Small intestine (tissue), 7 donors: Measurements from ENCODE around the gene SRC. TPM values are rescaled to one million over a fixed set of nuclear protein-coding genes. Genes with fewer than 3 reads are reported as not detected.
A peak's percentile ranks its signal among the peaks of the same experiment; 100 is the strongest.

Source experiments
- DNase-seq, 2 donors: peaks; one replicate each; pipeline versions ENCODE4 v3.0.0 to v3.0.0-alpha.2; 2013
- FAIRE-seq: peaks from 2 replicates; lab custom pipeline; 2012; peaks lifted over from hg19 to GRCh38; lab: Jason Lieb, UNC
- H3K27ac ChIP-seq, 3 donors: one replicate each; pipeline ENCODE4 v1.5.1; 2013; ENCODE audit warnings: low read length in 2 of 3, mild to moderate bottlenecking in 2 of 3, control low read depth in 1 of 3, inconsistent platforms in 1 of 3, low read depth in 1 of 3, moderate library complexity in 1 of 3
- H3K27me3 ChIP-seq, 3 donors: one replicate each; pipeline ENCODE4 v1.6.1; 2013; ENCODE audit warnings: low read length in 3 of 3, inconsistent platforms in 1 of 3; ENCODE audit not compliant: control insufficient read depth in 3 of 3, insufficient read depth in 3 of 3
- H3K36me3 ChIP-seq, 3 donors: one replicate each; pipeline ENCODE4 v1.6.1; 2013; ENCODE audit warnings: low read length in 3 of 3, inconsistent platforms in 1 of 3, low read depth in 1 of 3, mild to moderate bottlenecking in 1 of 3, moderate library complexity in 1 of 3; ENCODE audit not compliant: control insufficient read depth in 3 of 3, insufficient read depth in 2 of 3
- H3K4me1 ChIP-seq, 3 donors: one replicate each; pipeline ENCODE4 v1.6.1; 2013; ENCODE audit warnings: low read length in 2 of 3, inconsistent platforms in 1 of 3, low read depth in 1 of 3, mild to moderate bottlenecking in 1 of 3, moderate library complexity in 1 of 3; ENCODE audit not compliant: control insufficient read depth in 3 of 3, insufficient read depth in 2 of 3
- H3K4me3 ChIP-seq, 3 donors: one replicate each; pipeline ENCODE4 v1.5.1; 2013; ENCODE audit warnings: low read length in 3 of 3, control low read depth in 1 of 3, inconsistent platforms in 1 of 3, low read depth in 1 of 3, mild to moderate bottlenecking in 1 of 3, moderate library complexity in 1 of 3
- H3K9me3 ChIP-seq, 2 donors: one replicate each; pipeline ENCODE4 v1.6.1; 2013; ENCODE audit warnings: low read depth in 1 of 2, low read length in 1 of 2; ENCODE audit not compliant: control insufficient read depth in 2 of 2, insufficient read depth in 1 of 2
- WGBS, 3 donors: extraction: QIAGEN DNeasy Blood & Tissue Kit; methylation state at CpG; one replicate each; pipeline ENCODE4 v1.1.7; 2013; 5-methylcytosine and 5-hydroxymethylcytosine counted together
- polyA plus RNA-seq, 4 donors: library from polyadenylated mRNA; stranded (reverse) in 3 of 4; unstranded in 1 of 4; fragments of 200-250 nt in 3 of 4; fragments of 120-200 nt in 1 of 4; gene quantifications; one replicate each; pipeline versions ENCODE4 v1.2.1 to v1.2.3, GENCODE V29; 2013
- donor health status: healthy with polysubstance abuse.
- donor health status: control.
- donor health status: control.
- donor health status: Bipolar disorder and iron deficiency.
- donor health status: healthy.

SRC gene
- polyA plus RNA-seq, 4 donors, result 70.8 to 173 (median 95.3) TPM

- no peak for FAIRE-seq
- no peak for DNase-seq
- peaks cover 0 to 59% (median 6%) of the 10 kb centered on the region in 3 donors for H3K36me3 ChIP-seq
- no peak overlapping the region for H3K4me3 ChIP-seq
- H3K4me1 ChIP-seq, result peaks cover 0 to 36% (median 3%) of the 10 kb centered on the region in 3 donors
- WGBS, 3 donors, result 90 to 96% (median 91%) methylated on average over 5 of the region's 5 CpGs
- H3K27me3 ChIP-seq, result no peaks in the 10 kb centered on the region
- peak overlapping the region in 2 of 3 donors; percentile 62 to 77 for H3K27ac ChIP-seq
- no peaks in the 10 kb centered on the region for H3K9me3 ChIP-seq
These were observed 29.2 kb upstream of the SRC start for GRCh38 chr20:37316775-37317170.

- Histone ChIP-seq H3K27ac (peak overlapping the region in 1 of 3 donors; percentile 77), H3K27me3 (no peaks in the 10 kb centered on the region), H3K36me3 (peaks cover 0 to 58% (median 6%) of the 10 kb centered on the region in 3 donors), H3K4me1 (peaks cover 0 to 30% (median 3%) of the 10 kb centered on the region in 3 donors), H3K4me3 (no peak overlapping the region), H3K9me3 (peaks cover 0 to 4% of the 10 kb centered on the region in 2 donors)
- 80 to 92% (median 88%) methylated on average over 6 of the region's 6 CpGs for WGBS, 3 donors
- no peak for FAIRE-seq
- no peak for DNase-seq
These were observed 28.6 kb upstream of the SRC start for GRCh38 chr20:37317316-37317715.

GRCh38 chr20:37317994-37318640 lies 27.8 kb upstream of the SRC start:
- DNase-seq (no peak), FAIRE-seq (no peak)
- 78 to 79% (median 79%) methylated on average over 9 of the region's 9 CpGs for WGBS, 3 donors
- H3K4me3 ChIP-seq, result no peak overlapping the region
- H3K4me1 ChIP-seq, result peaks cover 0 to 25% (median 3%) of the 10 kb centered on the region in 3 donors
- peaks cover 0 to 4% of the 10 kb centered on the region in 2 donors for H3K9me3 ChIP-seq
- H3K36me3 ChIP-seq, result peaks cover 0 to 54% (median 6%) of the 10 kb centered on the region in 3 donors
- H3K27ac ChIP-seq, result peak overlapping the region in 1 of 3 donors; percentile 9
- no peaks in the 10 kb centered on the region for H3K27me3 ChIP-seq

- Histone ChIP-seq H3K4me1 (peaks cover 0 to 17% (median 3%) of the 10 kb centered on the region in 3 donors), H3K27me3 (no peaks in the 10 kb centered on the region), H3K9me3 (peaks cover 0 to 4% of the 10 kb centered on the region in 2 donors), H3K27ac (no peak overlapping the region), H3K36me3 (peaks cover 0 to 44% (median 3%) of the 10 kb centered on the region in 3 donors), H3K4me3 (no peak overlapping the region)
- no peak for DNase-seq
- 59 to 77% (median 71%) methylated on average over 8 of the region's 8 CpGs for WGBS, 3 donors
- no peak for FAIRE-seq
These were observed 26.7 kb upstream of the SRC start for GRCh38 chr20:37319151-37319671.

- no peaks in the 10 kb centered on the region for H3K27me3 ChIP-seq
- no peaks in the 10 kb centered on the region for H3K36me3 ChIP-seq
- DNase-seq, result no peak
- 62 to 95% (median 83%) methylated on average over 2 of the region's 2 CpGs for whole genome bisulfite sequencing, 3 donors
- no peak overlapping the region for H3K27ac ChIP-seq
- no peak overlapping the region for H3K4me3 ChIP-seq
- no peak for FAIRE-seq
- H3K9me3 ChIP-seq, result peaks cover 0 to 4% of the 10 kb centered on the region in 2 donors
- peaks cover 0 to 2% (median 0%) of the 10 kb centered on the region in 3 donors for H3K4me1 ChIP-seq
These were observed 22.0 kb upstream of the SRC start for GRCh38 chr20:37323985-37324384.

GRCh38 chr20:37325206-37325605 lies 20.7 kb upstream of the SRC start:
- H3K27me3 ChIP-seq, result no peaks in the 10 kb centered on the region
- 94 to 98% (median 97%) methylated on average over 7 of the region's 7 CpGs for WGBS, 3 donors
- H3K4me1 ChIP-seq, result no peaks in the 10 kb centered on the region
- FAIRE-seq, result no peak
- no peak overlapping the region for H3K27ac ChIP-seq
- H3K9me3 ChIP-seq, result peaks cover 0 to 4% of the 10 kb centered on the region in 2 donors
- no peak for DNase-seq
- H3K4me3 ChIP-seq, result no peak overlapping the region
- H3K36me3 ChIP-seq, result no peaks in the 10 kb centered on the region

GRCh38 chr20:37326666-37327065 lies 19.3 kb upstream of the SRC start:
- 72 to 79% (median 72%) methylated on average over 2 of the region's 2 CpGs for WGBS, 3 donors
- peaks cover 0 to 4% of the 10 kb centered on the region in 2 donors for H3K9me3 ChIP-seq
- H3K4me1 ChIP-seq, result peaks cover 0 to 4% (median 0%) of the 10 kb centered on the region in 3 donors
- H3K27ac ChIP-seq, result no peak overlapping the region
- no peak overlapping the region for H3K4me3 ChIP-seq
- DNase-seq (no peak), FAIRE-seq (no peak)
- H3K27me3 ChIP-seq, result no peaks in the 10 kb centered on the region
- no peaks in the 10 kb centered on the region for H3K36me3 ChIP-seq

GRCh38 chr20:37327748-37328147 lies 18.2 kb upstream of the SRC start:
- Histone ChIP-seq H3K4me3 (no peak overlapping the region), H3K27me3 (no peaks in the 10 kb centered on the region), H3K9me3 (no peaks in the 10 kb centered on the region), H3K36me3 (no peaks in the 10 kb centered on the region), H3K4me1 (peaks cover 0 to 14% (median 0%) of the 10 kb centered on the region in 3 donors), H3K27ac (peak overlapping the region in 1 of 3 donors; percentile 63)
- FAIRE-seq (no peak), DNase-seq (peak in 1 of 2 donors; percentile 1)
- 64 to 89% (median 88%) methylated on average over 13 of the region's 13 CpGs for WGBS, 3 donors
